IPS-18c (cell line): ENCODE results near the gene NOS3.

ENCODE experiments used
- H3K4me3 ChIP-seq: 2 replicates; pipeline ENCODE4 v1.7.0; 2013; ENCODE audit warnings: low read depth, mild to moderate bottlenecking, low read length, moderate library complexity; ENCODE audit not compliant: insufficient read depth
- H3K9me3 ChIP-seq: one replicate; pipeline ENCODE4 v1.6.1; 2013; ENCODE audit warnings: mild to moderate bottlenecking, low read length, moderate library complexity; ENCODE audit not compliant: control insufficient read depth, insufficient read depth

NOS3 gene

DNA sequence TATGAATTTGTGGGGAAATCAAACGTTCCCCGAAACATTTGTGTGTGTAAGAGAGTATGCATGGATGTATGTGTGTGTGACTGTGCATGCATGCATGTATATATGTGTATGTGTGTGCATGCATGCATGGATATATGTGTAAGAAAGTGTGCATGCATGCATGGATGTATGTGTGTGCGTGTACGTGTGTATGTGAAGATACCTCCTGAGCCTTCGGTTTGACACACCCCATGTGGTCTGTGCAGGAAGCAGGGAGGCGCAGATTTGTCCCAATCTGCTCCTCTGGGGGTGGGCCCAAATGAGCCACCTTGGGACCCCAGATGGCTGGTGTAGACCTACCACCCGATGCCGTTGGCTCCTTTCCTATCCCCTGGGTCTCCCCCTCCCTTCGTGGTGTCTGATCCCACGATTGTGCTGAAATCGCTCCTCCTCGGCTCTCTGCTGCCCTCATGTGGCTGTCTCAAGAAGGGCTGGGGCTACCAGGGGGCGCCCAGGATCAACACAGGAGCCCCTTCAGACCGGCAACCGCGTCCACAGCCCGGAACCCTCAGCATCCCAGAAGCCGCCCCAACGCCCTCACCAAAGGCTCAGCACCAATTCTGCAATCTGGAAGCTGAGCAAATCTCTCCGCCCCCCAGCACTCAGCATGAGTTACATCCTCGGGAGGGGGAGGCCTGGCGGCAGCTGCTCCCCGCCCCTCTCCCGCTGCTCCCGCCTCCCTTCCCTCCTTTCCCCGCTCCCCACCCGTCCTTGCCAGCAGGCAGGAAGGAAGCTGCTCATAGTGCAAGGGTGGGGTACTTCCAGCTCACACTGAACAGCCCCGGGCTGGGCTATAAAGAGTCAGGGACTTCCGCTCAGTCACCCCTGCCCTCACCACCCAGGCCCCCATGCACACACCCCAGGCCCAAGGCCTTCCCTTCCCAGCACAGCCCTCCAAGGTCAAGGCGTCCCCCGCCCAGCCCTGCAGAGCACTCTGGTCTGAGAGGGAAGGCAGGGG, 2.3 kb upstream of the NOS3 start:
- peaks cover 5% of the 10 kb centered on the region for H3K9me3 ChIP-seq
- peak overlapping the region; percentile 56 for H3K4me3 ChIP-seq

DNA sequence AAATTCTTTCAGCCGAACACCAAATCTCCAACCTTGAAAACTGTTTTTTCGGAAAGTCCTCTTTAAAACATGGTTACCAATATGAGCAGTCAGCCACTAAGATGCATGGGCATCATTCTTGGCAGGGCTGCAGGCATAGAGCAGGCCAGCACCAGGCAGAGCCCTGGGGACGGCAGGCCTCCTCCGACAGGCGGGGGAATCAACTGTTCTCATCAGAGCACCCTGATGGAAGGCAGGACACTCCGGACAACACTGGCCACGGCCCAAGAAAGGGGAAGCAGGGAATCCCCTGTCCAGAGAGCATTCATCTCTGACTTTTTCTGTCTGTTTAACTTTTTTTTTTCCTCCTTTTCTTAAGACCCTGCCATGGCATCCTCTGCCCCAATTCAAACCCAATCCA, 1.4 kb upstream of the NOS3 start:
- Histone ChIP-seq H3K4me3 (no peak overlapping the region), H3K9me3 (peaks cover 5% of the 10 kb centered on the region)

DNA sequence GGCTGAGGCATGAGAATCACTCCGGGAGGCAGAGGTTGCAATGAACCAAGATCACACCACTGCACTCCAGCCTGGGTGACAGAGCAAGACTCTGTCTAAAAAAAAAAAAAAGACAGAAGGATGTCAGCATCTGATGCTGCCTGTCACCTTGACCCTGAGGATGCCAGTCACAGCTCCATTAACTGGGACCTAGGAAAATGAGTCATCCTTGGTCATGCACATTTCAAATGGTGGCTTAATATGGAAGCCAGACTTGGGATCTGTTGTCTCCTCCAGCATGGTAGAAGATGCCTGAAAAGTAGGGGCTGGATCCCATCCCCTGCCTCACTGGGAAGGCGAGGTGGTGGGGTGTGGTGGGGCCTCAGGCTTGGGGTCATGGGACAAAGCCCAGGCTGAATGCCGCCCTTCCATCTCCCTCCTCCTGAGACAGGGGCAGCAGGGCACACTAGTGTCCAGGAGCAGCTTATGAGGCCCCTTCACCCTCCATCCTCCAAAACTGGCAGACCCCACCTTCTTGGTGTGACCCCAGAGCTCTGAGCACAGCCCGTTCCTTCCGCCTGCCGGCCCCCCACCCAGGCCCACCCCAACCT, 1.3 kb downstream of the NOS3 start:
- Histone ChIP-seq H3K4me3 (no peak overlapping the region), H3K9me3 (peaks cover 5% of the 10 kb centered on the region)

DNA sequence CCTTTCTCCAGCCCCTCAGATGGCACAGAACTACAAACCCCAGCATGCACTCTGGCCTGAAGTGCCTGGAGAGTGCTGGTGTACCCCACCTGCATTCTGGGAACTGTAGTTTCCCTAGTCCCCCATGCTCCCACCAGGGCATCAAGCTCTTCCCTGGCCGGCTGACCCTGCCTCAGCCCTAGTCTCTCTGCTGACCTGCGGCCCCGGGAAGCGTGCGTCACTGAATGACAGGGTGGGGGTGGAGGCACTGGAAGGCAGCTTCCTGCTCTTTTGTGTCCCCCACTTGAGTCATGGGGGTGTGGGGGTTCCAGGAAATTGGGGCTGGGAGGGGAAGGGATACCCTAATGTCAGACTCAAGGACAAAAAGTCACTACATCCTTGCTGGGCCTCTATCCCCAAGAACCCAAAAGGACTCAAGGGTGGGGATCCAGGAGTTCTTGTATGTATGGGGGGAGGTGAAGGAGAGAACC, 2.1 kb downstream of the NOS3 start:
- H3K4me3 ChIP-seq: no peak overlapping the region
- peaks cover 5% of the 10 kb centered on the region for H3K9me3 ChIP-seq

DNA sequence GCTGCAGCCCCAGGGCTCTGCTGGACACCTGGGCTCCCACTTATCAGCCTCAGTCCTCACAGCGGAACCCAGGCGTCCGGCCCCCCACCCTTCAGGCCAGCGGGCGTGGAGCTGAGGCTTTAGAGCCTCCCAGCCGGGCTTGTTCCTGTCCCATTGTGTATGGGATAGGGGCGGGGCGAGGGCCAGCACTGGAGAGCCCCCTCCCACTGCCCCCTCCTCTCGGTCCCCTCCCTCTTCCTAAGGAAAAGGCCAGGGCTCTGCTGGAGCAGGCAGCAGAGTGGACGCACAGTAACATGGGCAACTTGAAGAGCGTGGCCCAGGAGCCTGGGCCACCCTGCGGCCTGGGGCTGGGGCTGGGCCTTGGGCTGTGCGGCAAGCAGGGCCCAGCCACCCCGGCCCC, 2.7 kb downstream of the NOS3 start:
- no peak overlapping the region for H3K4me3 ChIP-seq
- peaks cover 5% of the 10 kb centered on the region for H3K9me3 ChIP-seq

DNA sequence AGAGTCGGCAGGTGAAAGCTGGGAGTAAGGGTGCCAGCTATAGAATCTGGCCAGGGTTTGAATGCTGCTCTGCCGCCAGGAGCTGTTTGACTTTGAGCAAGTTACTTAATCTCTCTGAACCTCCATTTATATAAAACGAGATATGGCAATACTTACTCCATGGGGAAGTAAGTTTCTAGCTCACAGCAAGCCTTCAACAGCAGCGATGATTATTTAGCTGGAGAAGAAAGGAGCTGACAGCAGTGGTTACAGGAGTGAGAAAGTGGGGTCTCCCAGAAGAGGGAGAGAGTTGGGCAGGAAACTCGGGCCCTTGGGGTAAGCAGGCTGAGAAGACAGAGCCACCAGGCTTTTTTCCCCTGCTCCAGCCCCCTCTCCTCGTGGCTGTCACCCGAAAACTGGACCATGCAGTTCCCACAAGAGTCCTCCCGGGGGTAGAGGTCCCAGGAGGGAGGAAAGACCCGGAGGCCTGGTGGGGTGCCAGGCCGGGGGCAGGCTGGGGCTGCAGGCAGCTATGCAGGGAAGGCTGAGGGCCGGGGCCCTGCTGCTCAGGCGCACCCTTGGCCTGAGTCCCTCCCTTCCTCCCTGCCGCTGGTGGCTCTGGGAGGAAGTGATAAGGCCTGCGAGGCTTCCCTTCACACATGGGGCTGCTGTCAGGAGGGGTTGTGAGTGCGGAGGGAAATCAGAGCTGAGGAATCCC, 3.5 kb downstream of the NOS3 start:
- peaks cover 5% of the 10 kb centered on the region for H3K9me3 ChIP-seq
- no peak overlapping the region for H3K4me3 ChIP-seq

DNA sequence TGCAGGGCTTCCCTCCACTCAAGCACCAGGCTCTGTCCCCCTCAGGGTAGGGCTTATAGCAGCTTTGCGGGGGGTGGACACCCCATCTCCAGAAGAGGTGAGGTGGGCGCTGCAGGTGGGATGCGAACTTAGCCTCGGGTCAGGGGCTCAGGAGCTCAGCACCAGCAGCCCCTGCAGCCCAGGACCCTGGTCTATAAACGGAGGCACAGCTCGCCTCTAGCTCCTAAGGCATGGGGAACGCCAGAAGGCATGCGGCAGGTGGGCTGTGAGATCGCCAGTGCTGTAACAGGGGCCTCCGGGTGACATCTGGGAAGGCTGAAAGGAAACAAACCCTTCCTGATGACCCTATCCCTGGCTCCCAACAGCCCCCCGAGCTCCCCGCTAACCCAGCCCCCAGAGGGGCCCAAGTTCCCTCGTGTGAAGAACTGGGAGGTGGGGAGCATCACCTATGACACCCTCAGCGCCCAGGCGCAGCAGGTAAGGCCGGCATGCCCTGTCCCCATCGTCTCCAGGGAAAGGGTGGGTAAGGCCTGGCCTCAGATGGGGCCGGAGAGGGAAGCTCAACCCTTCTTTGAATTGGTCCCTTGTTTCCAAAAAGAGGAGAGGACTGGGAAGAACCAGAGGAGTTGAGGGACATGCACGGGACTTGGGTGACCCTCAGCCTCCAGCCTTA, 4.2 kb downstream of the NOS3 start:
- Histone ChIP-seq H3K4me3 (no peak overlapping the region), H3K9me3 (peaks cover 3% of the 10 kb centered on the region)

DNA sequence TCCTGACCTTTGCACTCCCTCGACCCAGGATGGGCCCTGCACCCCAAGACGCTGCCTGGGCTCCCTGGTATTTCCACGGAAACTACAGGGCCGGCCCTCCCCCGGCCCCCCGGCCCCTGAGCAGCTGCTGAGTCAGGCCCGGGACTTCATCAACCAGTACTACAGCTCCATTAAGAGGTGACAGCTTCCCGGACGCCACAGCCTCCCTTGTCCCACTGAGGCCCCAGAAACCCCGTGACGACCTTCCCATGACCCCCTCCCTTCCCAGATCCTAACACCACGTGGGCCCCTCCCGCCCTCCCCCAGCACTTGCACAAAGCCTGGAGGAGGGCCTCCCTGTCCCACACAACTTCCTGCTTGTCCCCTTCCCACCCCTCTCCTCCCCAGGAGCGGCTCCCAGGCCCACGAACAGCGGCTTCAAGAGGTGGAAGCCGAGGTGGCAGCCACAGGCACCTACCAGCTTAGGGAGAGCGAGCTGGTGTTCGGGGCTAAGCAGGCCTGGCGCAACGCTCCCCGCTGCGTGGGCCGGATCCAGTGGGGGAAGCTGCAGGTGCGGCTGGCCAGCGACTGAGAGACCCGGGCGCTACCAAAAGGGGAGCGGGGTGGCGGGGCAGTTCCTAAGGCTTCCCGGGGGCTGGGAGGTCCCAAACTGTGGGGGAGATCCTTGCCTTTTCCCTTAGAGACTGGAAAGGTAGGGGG, 5.7 kb downstream of the NOS3 start:
- no peak overlapping the region for H3K4me3 ChIP-seq
- H3K9me3 ChIP-seq: no peaks in the 10 kb centered on the region

DNA sequence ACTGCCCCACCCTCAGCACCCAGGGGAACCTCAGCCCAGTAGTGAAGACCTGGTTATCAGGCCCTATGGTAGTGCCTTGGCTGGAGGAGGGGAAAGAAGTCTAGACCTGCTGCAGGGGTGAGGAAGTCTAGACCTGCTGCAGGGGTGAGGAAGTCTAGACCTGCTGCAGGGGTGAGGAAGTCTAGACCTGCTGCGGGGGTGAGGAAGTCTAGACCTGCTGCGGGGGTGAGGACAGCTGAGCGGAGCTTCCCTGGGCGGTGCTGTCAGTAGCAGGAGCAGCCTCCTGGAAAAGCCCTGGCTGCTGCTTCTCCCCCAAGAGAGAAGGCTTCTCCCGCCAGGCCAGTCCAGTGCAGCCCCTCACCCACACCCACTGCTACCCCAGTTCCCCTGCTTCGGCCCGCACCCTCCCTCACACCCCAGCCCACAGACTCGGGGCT, 6.3 kb downstream of the NOS3 start:
- no peak overlapping the region for H3K4me3 ChIP-seq
- no peaks in the 10 kb centered on the region for H3K9me3 ChIP-seq

DNA sequence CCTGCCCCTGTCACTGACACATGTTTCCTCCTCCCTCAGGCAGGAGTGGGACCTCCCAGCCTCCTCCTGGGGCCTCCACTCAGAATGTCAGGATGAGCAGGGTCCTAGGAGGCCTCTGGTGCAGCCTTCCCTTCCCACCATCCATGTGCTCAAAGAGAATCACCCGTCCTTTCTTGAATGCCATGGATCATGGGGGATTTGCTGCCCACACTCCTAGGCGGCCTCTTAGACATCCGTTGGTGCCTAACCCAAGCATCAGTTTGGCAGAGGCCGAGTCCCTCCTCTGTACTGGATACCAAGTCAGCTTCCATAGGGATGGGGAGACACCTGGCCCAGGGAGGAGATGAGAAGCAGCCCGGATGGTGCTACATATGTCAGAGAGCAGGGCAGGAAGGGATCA, 7.0 kb downstream of the NOS3 start:
- Histone ChIP-seq H3K4me3 (no peak overlapping the region), H3K9me3 (no peaks in the 10 kb centered on the region)

DNA sequence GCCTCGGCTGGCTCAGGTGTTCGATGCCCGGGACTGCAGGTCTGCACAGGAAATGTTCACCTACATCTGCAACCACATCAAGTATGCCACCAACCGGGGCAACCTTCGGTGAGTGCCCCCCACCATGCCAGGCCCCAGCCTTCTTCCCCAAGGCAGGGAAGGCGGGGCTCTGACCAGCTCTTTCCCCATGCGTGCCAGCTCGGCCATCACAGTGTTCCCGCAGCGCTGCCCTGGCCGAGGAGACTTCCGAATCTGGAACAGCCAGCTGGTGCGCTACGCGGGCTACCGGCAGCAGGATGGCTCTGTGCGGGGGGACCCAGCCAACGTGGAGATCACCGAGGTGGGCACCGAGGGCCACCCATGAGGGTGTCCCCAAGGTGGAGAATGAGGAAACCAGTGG, 7.5 kb downstream of the NOS3 start:
- Histone ChIP-seq H3K9me3 (no peaks in the 10 kb centered on the region), H3K4me3 (no peak overlapping the region)

DNA sequence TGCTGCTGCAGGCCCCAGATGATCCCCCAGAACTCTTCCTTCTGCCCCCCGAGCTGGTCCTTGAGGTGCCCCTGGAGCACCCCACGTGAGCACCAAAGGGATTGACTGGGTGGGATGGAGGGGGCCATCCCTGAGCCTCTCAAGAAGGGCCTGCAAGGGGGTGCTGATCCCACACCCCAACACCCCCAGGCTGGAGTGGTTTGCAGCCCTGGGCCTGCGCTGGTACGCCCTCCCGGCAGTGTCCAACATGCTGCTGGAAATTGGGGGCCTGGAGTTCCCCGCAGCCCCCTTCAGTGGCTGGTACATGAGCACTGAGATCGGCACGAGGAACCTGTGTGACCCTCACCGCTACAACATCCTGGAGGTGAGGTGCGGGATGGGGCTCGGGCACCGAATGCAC, 8.2 kb downstream of the NOS3 start:
- H3K4me3 ChIP-seq: no peak overlapping the region
- no peaks in the 10 kb centered on the region for H3K9me3 ChIP-seq

DNA sequence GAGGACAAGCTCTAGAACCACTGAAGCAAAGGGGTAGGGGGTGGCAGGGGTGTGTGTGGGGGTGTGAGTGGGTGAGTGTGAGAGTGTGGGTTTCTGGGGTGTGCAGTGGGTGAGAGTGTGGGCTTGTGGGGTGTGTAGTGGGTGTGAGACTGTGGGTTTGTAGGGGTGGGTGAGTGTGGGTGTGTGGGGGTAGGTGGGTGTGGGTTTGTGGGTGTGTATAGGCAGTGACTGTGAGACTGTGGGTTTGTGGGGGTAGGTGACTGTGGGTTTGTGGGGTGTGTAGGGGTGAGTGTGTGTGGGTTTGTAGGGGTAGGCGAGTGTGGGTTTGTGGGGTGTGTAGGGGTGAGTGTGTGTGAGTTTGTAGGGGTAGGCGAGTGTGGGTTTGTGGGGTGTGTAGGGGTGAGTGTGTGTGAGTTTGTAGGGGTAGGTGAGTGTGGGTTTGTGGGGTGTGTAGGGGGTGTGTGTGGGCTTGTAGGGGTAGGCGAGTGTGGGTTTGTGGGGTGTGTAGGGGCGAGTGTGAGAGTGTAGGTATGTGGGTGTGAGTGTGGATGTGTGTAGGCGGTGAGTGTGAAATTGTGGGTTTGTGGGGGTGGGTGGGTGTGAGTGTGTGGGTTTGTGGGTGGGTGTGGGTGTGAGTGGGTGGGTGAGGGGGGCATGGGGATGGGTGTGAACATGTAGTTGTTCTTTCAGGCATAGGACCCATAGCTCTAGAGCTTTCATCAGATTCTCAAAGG, 8.8 kb downstream of the NOS3 start:
- H3K9me3 ChIP-seq: no peaks in the 10 kb centered on the region
- no peak overlapping the region for H3K4me3 ChIP-seq

DNA sequence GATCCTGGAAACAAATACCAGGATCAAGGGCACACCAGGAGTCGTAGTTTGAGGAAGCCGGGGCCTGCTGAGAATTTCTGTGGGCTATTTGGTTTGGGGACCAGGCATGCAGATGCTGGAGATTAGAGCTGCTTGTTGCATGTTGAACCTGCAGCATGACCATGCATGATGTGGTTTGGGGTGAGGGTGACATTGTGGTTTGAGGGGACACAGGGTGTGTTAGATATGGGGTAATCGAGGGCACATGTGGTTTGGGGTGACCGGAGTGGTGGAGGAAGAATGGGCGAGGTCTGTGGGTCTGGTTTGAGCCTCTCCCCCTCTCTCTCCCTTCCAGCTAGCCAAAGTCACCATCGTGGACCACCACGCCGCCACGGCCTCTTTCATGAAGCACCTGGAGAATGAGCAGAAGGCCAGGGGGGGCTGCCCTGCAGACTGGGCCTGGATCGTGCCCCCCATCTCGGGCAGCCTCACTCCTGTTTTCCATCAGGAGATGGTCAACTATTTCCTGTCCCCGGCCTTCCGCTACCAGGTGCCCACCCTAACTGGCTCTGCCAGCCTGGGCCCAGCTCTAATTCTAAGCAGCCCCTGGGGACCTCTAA, 10.2 kb downstream of the NOS3 start:
- no peak overlapping the region for H3K4me3 ChIP-seq
- no peaks in the 10 kb centered on the region for H3K9me3 ChIP-seq

DNA sequence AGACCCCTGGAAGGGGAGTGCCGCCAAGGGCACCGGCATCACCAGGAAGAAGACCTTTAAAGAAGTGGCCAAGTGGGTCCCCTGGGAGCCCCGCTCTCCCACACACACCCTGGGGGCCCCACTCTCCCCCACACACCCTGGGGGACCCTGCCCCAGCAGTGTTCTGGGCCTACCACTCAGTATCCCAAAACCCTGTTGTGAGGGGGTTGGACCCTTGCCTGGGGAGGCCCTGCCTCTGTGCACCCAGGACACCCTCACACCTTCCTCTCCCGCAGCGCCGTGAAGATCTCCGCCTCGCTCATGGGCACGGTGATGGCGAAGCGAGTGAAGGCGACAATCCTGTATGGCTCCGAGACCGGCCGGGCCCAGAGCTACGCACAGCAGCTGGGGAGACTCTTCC, 10.7 kb downstream of the NOS3 start:
- Histone ChIP-seq H3K4me3 (no peak overlapping the region), H3K9me3 (no peaks in the 10 kb centered on the region)

DNA sequence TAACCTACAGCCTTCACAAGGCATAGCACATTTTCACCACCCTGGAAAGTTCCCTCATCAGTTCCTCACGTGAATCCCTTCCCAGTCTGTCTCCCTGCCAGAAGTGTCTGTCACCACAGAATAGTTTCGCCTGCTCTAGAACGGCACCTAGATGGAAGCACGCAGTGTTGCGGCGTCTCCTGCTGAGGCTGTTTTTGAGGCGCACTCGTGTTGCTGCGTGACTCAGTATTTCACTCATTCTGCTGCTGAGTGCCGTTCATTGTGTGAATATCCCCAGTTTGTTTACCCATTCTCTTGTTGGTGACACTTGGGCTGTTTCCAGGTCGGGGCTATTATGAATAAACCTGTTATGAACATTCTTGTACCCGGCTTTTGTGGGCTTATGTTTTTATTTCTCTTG, 12.8 kb downstream of the NOS3 start:
- Histone ChIP-seq H3K4me3 (no peak overlapping the region), H3K9me3 (no peaks in the 10 kb centered on the region)
